ENCODE measurements around the gene VANGL2. TPM values are rescaled to one million over a fixed set of nuclear protein-coding genes. Genes with fewer than 3 reads are reported as not detected.
A peak's percentile ranks its signal among the peaks of the same experiment; 100 is the strongest.

VANGL2 gene
- total and polyA plus RNA-seq, 11 donors = 0.94 to 3.2 (median 1.9) TPM

GRCh38 chr1:160425847-160426246 lies 25.5 kb downstream of the VANGL2 start:
- no peak for ATAC-seq
- WGBS, 4 donors = 84 to 93% (median 92%) methylated on average over 5 of the region's 5 CpGs
- H3K36me3 ChIP-seq = peaks cover 0 to 20% (median 0%) of the 10 kb centered on the region in 9 donors

DNA sequence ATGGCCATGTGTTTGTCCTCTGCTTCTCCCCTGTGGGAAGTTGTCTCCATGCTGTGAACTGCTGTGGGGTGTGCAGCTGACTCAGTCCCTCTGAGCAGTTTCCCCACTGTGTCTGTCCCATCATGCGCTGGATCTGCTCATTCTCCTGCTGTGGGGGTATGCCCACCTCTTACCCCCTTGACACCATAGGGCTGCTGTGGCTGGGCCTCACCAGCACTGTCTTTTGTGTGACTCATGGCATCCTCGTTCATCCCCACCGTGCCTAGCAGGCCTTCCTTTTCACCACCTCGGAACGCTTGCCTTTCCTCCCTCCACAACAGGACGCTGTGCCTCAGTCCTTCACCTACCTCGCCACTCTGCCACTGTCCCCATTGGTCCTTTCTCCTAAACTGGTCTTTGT lies 27.3 kb downstream of the VANGL2 start:
- Histone ChIP-seq H3K9me3 (no peaks in the 10 kb centered on the region), H3K4me3 (no peak overlapping the region), H3K36me3 (peaks cover 0 to 16% (median 0%) of the 10 kb centered on the region in 9 donors), H3K4me1 (peaks cover 0 to 45% (median 3%) of the 10 kb centered on the region in 12 donors), H3K27me3 (no peaks in the 10 kb centered on the region), H3K27ac (no peak overlapping the region)
- intact Hi-C loops (cut with DNase I) = loop anchor here in 9 of 10 donors (1.0 to 5.0 kb wide), 4 partner anchors 179 to 255 kb away; no protein-coding TSS in a partner anchor
- DNase-seq (no peak), ATAC-seq (no peak)
- WGBS, 4 donors = 88 to 94% (median 92%) methylated on average over 7 of the region's 7 CpGs
- TF ChIP-seq POLR2A (IDR thresholded peaks at IDR 0.05) = no peak
- TF ChIP-seq, protein P1, sequence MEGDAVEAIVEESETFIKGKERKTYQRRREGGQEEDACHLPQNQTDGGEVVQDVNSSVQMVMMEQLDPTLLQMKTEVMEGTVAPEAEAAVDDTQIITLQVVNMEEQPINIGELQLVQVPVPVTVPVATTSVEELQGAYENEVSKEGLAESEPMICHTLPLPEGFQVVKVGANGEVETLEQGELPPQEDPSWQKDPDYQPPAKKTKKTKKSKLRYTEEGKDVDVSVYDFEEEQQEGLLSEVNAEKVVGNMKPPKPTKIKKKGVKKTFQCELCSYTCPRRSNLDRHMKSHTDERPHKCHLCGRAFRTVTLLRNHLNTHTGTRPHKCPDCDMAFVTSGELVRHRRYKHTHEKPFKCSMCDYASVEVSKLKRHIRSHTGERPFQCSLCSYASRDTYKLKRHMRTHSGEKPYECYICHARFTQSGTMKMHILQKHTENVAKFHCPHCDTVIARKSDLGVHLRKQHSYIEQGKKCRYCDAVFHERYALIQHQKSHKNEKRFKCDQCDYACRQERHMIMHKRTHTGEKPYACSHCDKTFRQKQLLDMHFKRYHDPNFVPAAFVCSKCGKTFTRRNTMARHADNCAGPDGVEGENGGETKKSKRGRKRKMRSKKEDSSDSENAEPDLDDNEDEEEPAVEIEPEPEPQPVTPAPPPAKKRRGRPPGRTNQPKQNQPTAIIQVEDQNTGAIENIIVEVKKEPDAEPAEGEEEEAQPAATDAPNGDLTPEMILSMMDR (IDR thresholded peaks at IDR 0.05) = no peak

More at GRCh38 chr1:160425847-160426246, 25.5 kb downstream of the VANGL2 start:
- peaks cover 0 to 28% (median 3%) of the 10 kb centered on the region in 12 donors for H3K4me1 ChIP-seq
- H3K27ac ChIP-seq = no peak overlapping the region
- no peak for TF ChIP-seq POLR2A (IDR thresholded peaks at IDR 0.05)
- TF ChIP-seq, protein P1 (IDR thresholded peaks at IDR 0.05) = no peak
- H3K27me3 ChIP-seq = no peaks in the 10 kb centered on the region
- H3K4me3 ChIP-seq = no peak overlapping the region
- no peak for DNase-seq
- intact Hi-C loops (cut with DNase I) = loop anchor here in 3 of 10 donors (5.0 kb wide), 2 partner anchors 181 to 256 kb away; no protein-coding TSS in a partner anchor
- H3K9me3 ChIP-seq = no peaks in the 10 kb centered on the region

DNA sequence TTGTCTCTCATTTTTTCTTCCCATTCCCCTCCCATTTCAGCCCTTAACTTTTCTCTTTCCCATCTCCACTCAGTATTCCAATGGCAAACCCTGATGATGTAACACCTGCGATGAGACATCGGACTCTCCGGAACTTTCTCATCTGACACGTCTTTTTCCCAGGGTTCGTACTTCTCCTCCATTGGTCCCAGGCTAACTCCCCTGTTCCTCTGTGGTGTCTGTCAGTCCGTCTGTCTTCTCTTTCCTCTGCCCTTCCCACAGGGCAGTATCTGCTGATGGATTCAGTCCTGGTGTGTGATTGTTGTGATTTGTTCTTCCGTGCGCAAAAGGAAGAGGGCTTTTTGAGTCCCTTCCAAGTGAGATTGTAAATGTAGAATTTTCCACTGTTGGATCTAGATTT lies 27.7 kb downstream of the VANGL2 start:
- ATAC-seq (no peak), DNase-seq (no peak)
- WGBS, 4 donors = 88 to 91% (median 90%) methylated on average over 8 of the region's 8 CpGs
- Histone ChIP-seq H3K36me3 (peaks cover 0 to 16% (median 0%) of the 10 kb centered on the region in 9 donors), H3K4me3 (no peak overlapping the region), H3K27ac (peak overlapping the region in 1 of 12 donors; percentile 87), H3K9me3 (no peaks in the 10 kb centered on the region), H3K27me3 (no peaks in the 10 kb centered on the region), H3K4me1 (peaks cover 0 to 50% (median 3%) of the 10 kb centered on the region in 12 donors)
- intact Hi-C loops (cut with DNase I) = loop anchor here in 9 of 10 donors (1.0 to 5.0 kb wide), 4 partner anchors 179 to 254 kb away; no protein-coding TSS in a partner anchor
- TF ChIP-seq, protein P1 (IDR thresholded peaks at IDR 0.05) = no peak
- no peak for TF ChIP-seq POLR2A (IDR thresholded peaks at IDR 0.05)

DNA sequence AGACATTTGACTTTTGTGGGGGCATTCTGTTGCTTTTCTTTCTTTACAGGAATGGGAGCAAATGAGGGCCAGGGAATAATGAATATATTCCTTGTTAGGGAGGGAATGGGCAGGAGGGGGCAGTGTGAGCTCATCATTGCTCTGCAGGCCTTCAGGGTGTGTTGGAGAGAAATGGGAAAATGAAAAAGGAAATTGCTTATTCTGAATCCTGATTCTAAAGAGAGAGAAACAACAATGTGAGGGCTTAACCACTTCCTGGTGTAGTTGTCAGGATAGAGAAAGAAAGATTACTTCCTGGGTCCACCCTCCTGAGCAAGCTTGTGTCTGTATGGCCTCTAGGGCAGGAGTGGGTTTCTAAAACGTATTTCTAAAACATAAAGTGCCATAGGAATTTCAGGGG lies 28.3 kb downstream of the VANGL2 start:
- H3K27me3 ChIP-seq = no peaks in the 10 kb centered on the region
- ATAC-seq (peak; percentile 77 to 82 (median 80)), DNase-seq (peak in 3 of 5 donors; percentile 40 to 57 (median 43))
- H3K36me3 ChIP-seq = peaks cover 0 to 16% (median 0%) of the 10 kb centered on the region in 9 donors
- peak overlapping the region in 4 of 12 donors; percentile 0 to 87 (median 22) for H3K27ac ChIP-seq
- TF ChIP-seq, protein P1 (IDR thresholded peaks at IDR 0.05) = peak; percentile 31 to 70 (median 56)
- no peak for TF ChIP-seq POLR2A (IDR thresholded peaks at IDR 0.05)
- H3K9me3 ChIP-seq = no peaks in the 10 kb centered on the region
- peaks cover 0 to 53% (median 3%) of the 10 kb centered on the region in 12 donors for H3K4me1 ChIP-seq
- intact Hi-C loops (cut with DNase I) = loop anchor here in 9 of 10 donors (1.0 to 5.0 kb wide), 4 partner anchors 178 to 254 kb away; no protein-coding TSS in a partner anchor
- H3K4me3 ChIP-seq = no peak overlapping the region
- 56 to 86% (median 70%) methylated on average over 1 of the region's 1 CpG for WGBS, 4 donors
